CD4-positive, alpha-beta T cell treated with Interleukin-17A for 1 hour (primary cell): ENCODE results near the gene PPARA.
"Not testable (repeated sequence)": the region's sequence is repeated elsewhere in the genome, so short reads cannot be mapped to it uniquely, and the experiment has no call there.

Source experiments
- DNase-seq: peaks from one replicate; pipeline ENCODE4 v3.0.0-alpha.2; 2020

Gene PPARA

DNA sequence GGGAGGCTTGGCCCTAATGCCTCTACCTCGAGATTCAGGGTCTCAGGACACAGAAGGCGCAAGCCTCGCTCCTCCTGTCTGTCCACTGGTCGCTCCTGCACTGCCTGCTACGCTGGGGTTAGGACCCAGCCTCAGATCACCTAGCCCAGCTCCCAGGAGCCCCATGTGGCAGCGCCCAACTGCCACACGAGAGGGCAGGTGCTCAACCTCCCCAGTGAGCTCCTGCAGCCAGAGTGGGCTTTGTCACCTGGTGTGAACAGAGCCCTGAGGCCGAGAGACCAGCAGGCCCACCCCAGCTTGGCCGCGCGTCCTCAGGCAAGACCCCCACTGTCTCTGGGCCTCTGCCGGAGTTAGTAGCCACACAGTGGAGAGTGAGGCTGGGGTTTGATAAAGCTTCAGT is 21.7 kb upstream of the PPARA start:
- no peak for DNase-seq

- DNase-seq = no peak
These were observed 20.8 kb upstream of the PPARA start for GRCh38 chr22:46129390-46130041.

DNA sequence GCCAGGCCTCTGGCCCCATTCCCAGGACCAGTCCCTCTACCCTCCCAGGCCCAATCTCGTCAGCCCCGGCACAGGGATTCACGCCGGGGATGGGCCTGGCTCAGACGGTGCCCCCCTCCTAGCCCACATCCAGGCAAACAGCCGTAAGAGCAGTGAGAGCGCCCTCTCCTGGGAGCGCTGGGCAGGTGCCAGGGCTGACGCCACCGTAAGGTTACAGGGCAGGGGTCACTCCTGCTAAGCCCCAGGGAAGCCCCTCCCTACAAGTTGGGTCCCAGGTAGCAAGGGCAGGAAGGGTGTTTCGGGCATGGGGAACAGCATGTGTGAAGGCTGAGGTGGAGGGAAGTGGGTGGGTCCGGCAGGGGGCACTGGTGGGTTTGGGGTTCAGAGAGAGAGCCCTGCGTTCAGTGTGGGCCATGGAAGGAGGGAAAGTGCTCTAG is 19.2 kb upstream of the PPARA start:
- no peak for DNase-seq

- DNase-seq = not testable (repeated sequence)
These were observed 18.0 kb upstream of the PPARA start for GRCh38 chr22:46132193-46132829.

DNA sequence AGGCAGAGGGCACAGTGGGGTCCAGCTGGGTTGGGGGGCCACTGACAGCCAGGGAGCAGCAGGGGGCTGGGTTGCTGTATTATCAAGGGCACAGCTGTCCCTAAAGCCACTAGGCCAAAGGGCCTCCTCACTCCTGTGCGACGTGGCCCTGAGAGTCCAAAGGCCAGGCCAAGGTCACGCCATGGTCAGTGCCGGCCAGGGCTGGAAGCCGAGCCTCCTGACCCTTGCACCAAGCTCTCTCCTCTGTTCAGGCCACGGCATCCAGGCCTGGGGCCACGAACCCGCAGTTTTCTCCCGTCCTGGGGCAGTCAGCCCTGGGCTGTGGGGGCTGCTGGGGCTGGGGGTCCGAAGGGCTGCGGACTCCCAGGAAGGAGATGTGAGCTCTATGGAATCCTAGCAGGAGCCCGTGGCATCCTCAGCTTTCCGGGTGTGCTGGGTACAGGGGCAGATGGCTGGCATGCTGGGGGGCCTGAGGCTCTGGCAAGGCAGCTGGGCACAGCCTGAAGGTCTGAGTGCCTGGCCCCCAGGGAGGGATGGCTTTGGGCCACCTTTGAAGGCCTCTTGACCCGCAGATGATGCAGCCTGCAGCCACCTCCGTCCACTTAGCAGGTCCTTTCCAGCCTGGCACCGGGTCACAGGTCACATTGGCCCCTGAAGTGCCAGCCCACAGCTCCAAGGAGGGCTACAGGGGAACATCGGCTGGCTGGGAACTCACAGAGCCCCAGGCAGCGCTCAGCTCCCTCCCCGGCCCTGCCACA is 17.3 kb upstream of the PPARA start:
- no peak for DNase-seq

GRCh38 chr22:46133588-46133855 is 16.8 kb upstream of the PPARA start:
- DNase-seq = no peak

DNA sequence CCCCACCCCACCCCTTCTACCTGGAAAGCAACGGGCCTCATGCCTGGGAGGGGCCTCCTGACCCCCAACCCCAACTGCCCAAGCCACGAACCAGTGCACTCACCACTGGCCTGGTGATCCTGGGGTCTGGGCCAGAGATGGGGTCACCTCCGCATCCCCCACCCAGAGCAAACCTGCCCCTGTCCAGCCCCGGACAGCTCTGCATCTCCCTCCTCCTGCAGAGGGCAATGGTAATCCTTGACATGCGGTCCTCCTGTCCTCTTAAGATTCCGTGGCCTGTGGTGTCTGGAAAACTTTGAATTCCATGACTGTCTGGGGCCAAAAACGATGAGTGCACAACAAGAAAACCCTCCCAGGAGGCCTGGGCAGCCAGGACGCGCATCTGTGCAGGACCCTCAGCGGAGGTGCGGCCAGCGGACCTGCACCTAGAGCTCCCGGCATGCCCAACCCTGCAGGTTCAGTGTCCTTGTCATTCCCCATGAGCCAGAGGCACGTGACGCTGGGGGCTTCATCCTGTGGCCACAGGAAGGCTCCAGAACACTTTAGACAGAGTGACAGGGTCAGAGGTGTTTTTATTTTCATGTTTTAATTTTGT is 16.1 kb upstream of the PPARA start:
- DNase-seq = no peak

GRCh38 chr22:46135611-46136485 is 14.5 kb upstream of the PPARA start:
- DNase-seq = no peak

GRCh38 chr22:46136486-46137217 is 13.7 kb upstream of the PPARA start:
- DNase-seq = no peak

- no peak for DNase-seq
These were observed 13.0 kb upstream of the PPARA start for GRCh38 chr22:46137218-46137766.

DNA sequence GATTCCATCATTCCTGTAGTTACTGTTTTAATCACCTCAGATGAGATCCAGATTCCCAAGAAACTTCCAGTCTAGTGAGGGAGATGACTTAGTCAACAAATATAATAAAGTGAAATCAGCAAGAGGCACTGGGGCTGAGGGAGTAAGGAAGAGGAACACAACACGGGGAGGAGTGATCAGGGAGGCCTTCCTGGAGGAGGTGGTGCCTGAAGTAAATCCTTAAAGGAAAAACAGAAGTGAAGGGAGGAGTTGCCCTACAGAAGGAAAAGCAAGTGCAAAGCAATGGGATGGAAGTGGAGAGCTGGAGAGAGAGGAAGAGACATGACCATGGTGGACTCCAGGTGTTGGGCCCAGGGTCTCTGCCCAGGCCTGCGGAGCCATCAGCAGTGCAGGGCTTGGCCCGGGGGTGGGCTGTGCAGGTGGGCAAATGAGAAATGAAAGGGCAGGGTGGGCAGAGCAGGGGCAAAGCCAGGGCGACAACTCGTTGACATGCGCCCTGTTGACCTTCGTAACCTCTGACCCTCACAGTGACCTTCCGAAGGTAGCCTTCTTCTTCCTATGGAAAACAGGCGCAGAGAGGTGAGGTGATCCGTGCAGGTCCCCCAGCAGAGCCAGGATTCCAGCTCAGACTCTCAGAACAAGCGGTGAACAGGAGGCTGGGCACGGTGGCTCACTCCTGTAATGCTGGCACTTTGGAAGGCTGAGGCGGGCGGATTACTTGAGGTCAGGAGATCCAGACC is 12.1 kb upstream of the PPARA start:
- no peak for DNase-seq

DNA sequence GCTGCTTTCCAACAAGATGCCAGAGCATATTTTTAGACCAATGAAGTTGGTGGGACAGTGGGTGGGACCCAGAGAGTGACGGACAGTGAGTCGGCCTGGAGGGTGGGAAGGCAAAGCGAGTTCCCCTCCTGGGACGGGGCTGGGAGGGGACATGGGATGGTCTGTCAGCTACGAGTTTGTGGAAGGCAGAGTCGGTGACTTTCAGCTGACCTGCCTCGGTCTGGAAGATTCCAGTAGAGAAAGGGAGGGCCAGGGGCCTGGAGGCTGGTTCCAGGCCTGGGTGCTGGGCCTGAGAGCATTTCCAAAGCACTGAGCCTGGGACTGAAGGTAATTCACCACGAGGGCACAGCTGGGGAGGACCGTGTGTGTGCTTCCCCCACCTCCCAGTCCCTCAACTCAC is 10.9 kb upstream of the PPARA start:
- not testable (repeated sequence) for DNase-seq

DNA sequence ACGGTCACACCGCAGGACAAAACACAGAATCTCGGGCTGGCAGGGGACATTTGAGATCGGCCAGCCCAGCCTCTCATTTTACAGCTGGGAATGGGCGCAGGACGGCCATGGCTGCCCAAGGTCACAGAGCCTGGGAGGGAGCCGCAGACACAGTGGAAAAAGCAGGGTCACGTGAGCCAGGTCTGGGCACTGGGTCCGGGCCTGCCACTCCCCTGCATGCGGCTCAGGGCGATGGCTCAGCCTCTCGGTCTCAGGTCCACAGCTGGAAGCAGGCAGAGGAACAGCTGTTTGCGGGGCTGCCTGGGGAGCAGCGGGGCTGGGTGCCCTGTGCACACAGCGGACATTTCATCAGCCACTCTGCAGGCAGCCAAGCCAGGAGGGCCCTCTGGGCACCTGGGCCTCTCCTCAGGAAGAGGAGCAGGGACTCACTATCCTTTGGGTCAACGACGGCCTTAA is 10.4 kb upstream of the PPARA start:
- no peak for DNase-seq

GRCh38 chr22:46140989-46141928 is 9.1 kb upstream of the PPARA start:
- no peak for DNase-seq

DNA sequence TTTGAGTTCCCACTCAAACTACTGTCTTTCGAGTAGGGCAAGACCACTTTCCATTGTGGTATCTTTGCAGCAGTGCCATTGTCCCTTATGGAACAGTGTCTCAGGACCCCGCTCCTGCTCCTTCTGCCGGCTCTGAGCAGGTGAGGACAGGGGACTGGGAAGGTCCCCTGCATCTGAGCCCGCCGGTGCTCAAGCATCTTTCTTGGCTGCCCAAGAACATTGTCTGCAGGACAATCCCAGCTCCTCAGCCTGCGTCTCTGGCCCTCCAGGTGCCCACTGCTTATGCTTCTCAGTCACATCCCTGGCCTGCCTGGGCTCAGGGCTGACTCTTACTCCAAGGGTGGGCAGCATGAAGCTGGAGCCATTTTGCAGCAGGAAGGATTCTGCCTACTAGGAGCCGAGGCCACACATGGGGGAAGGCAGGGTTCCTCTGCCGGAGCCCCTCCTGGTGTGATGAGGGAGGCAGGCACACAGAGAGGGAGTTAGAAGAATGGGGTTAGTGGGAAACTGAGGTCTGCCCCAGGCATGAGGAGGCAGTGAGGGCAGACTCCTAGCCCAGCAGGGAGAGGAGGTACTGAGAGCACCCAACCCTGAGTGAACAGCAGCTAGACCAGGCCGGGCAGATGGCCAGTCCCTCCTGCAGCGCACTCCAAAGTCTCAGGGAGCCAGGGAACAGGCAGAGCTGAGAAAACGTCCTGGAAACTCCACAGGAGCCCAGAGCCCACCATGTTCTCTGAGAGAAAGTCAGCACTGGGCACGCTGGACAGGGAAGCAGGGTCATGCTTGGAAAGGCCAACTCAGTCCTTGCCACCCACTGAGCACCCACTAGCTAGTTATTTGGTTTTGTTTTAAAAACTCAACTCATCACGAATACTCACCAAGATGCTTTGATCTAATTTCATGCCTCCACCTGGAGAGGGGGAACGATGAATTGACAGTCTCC is 7.5 kb upstream of the PPARA start:
- DNase-seq = no peak

DNA sequence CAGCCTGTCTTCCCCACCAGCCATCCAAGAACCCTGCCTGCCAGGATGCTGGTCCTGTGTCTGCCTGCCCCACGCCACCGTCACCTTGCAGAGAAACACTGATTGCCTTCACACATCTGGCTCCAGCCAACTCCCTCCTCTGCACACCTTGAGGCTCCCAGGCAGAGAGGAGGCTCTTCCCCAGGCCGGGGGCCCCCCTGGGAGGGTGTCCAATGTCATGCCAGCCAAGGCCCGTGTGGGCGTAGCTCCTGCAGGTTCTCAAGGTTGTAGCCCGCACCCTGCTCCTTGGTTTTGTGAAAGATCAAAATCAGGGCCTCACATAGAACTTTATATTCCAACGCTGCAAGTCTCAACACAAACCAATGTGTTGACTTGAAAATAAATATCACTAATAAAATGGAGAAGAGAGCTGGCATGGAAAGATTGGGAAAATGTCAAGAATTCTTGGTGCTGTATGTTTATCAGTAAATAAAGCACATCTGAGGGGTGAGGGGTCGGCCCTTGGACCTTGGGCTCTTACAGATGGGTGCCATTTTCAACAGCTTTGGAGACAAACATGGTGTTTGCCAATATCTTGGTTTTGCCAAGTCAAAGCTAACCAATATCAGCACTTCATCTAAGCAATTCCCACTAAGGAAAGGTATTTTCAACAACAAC is 6.7 kb upstream of the PPARA start:
- DNase-seq = no peak

DNA sequence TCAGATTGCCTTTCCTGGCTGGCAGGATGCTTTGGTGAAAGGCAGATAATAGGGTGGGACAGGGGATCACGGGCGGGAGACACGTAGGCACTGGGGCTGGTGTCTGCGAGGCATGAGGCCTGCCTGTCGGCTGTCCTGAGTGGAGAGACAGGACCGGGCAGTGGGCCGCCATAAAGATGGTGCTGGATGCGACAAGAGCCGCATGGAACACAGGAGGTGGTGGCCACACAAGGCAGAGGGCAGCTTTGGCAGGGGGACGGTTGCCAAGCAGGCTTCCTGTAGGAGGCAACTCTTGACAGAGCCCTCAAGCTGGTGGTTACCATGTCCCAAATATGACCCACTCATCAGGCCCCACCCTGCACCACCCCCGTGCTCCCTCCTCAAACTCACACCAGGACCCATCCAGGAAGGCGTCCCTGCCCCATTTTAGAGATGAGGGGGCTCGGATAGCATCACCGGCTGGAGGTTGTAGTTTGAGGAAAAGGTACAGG is 4.9 kb upstream of the PPARA start:
- no peak for DNase-seq

DNA sequence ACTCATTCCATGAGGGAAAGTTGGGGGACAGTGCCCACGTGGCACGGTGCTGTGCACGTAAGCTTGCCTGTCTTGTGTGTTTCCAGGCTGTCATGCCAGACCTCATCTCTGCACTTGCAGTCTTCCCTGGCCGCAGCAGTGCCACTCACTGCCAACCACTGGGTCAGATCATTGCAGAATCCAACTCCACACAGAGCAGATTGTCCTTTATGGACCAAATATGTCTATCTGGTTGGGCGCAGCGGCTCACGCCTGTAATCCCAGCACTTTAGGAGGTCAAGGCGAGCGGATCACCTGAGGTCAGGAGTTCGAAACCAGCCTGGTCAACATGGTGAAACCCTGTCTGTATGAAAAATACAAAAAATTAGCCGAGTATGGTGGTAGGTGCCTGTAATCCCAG is 4.4 kb upstream of the PPARA start:
- no peak for DNase-seq
